ENCODE measurements around the gene SPIRE2.

- TF ChIP-seq, protein P1, sequence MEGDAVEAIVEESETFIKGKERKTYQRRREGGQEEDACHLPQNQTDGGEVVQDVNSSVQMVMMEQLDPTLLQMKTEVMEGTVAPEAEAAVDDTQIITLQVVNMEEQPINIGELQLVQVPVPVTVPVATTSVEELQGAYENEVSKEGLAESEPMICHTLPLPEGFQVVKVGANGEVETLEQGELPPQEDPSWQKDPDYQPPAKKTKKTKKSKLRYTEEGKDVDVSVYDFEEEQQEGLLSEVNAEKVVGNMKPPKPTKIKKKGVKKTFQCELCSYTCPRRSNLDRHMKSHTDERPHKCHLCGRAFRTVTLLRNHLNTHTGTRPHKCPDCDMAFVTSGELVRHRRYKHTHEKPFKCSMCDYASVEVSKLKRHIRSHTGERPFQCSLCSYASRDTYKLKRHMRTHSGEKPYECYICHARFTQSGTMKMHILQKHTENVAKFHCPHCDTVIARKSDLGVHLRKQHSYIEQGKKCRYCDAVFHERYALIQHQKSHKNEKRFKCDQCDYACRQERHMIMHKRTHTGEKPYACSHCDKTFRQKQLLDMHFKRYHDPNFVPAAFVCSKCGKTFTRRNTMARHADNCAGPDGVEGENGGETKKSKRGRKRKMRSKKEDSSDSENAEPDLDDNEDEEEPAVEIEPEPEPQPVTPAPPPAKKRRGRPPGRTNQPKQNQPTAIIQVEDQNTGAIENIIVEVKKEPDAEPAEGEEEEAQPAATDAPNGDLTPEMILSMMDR (conservative IDR thresholded peaks at IDR 0.05; ENCODE audit: low read depth, low read length) = no peak
- TF ChIP-seq POLR2A (IDR thresholded peaks at IDR 0.05; ENCODE audit: low read depth, low read length) (no peak), RAD21 (IDR thresholded peaks at IDR 0.05; ENCODE audit: low read length) (no peak), MAZ (IDR thresholded peaks at IDR 0.05; ENCODE audit: borderline replicate concordance, low read depth, low read length) (no peak), BHLHE40 (IDR thresholded peaks at IDR 0.05; ENCODE audit: low read depth, low read length) (no peak), CEBPB (IDR thresholded peaks at IDR 0.05; ENCODE audit: low read depth, low read length) (no peak), SMC3 (IDR thresholded peaks at IDR 0.05; ENCODE audit: low read depth, low read length) (no peak), NFE2L2 (IDR thresholded peaks at IDR 0.05; ENCODE audit: low read depth, low read length) (no peak), RFX5 (IDR thresholded peaks at IDR 0.05; ENCODE audit: low read depth, low read length) (no peak), ELK1 (IDR thresholded peaks at IDR 0.05; ENCODE audit: borderline replicate concordance, low read depth, low read length) (no peak), MAFK (IDR thresholded peaks at IDR 0.05; ENCODE audit: low read depth, low read length) (no peak), FOS (IDR thresholded peaks at IDR 0.05; ENCODE audit: low read depth, low read length) (no peak), RCOR1 (IDR thresholded peaks at IDR 0.05; ENCODE audit: insufficient replicate concordance, low read length) (no peak)
- TF ChIP-seq, protein P2, sequence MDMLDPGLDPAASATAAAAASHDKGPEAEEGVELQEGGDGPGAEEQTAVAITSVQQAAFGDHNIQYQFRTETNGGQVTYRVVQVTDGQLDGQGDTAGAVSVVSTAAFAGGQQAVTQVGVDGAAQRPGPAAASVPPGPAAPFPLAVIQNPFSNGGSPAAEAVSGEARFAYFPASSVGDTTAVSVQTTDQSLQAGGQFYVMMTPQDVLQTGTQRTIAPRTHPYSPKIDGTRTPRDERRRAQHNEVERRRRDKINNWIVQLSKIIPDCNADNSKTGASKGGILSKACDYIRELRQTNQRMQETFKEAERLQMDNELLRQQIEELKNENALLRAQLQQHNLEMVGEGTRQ (IDR thresholded peaks at IDR 0.05; ENCODE audit: low read depth, low read length) = no peak
These were observed 29.4 kb upstream of the SPIRE2 start for GRCh38 chr16:89798832-89799370.

Measured in IMR-90 (cell line).